ENCODE results near the gene MLXIP. TPM values are rescaled to one million over a fixed set of nuclear protein-coding genes. Genes with fewer than 3 reads are reported as not detected.

The MLXIP gene
- total RNA-seq, 1 donor = 8.3 TPM

DNA sequence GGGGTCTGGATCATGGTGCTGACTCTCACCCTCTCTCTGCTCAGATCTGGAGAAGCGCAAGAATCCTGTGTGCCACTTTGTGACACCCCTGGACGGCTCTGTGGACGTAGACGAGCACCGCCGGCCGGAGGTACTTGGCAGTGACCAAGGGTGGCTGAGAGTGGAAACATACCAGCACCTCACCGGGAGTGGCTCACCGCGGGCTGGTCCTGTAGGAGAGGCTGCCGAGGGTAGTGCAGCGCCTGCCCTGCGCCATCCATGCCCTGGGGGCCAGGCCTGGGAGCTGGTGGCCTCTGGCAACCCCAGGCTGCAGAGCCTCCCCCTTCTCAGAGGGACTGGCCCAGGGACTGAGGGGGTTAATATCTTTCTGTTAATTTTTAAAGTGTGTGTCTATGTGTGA is 49.3 kb downstream of the MLXIP start:
- H3K4me3 ChIP-seq (ENCODE audit: low read depth, low read length) = no peak overlapping the region
- DNase-seq (ENCODE audit: low read depth) = no peak
- TF ChIP-seq, protein P1, sequence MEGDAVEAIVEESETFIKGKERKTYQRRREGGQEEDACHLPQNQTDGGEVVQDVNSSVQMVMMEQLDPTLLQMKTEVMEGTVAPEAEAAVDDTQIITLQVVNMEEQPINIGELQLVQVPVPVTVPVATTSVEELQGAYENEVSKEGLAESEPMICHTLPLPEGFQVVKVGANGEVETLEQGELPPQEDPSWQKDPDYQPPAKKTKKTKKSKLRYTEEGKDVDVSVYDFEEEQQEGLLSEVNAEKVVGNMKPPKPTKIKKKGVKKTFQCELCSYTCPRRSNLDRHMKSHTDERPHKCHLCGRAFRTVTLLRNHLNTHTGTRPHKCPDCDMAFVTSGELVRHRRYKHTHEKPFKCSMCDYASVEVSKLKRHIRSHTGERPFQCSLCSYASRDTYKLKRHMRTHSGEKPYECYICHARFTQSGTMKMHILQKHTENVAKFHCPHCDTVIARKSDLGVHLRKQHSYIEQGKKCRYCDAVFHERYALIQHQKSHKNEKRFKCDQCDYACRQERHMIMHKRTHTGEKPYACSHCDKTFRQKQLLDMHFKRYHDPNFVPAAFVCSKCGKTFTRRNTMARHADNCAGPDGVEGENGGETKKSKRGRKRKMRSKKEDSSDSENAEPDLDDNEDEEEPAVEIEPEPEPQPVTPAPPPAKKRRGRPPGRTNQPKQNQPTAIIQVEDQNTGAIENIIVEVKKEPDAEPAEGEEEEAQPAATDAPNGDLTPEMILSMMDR (IDR thresholded peaks at IDR 0.05; ENCODE audit: insufficient read depth, low read length) = no peak

DNA sequence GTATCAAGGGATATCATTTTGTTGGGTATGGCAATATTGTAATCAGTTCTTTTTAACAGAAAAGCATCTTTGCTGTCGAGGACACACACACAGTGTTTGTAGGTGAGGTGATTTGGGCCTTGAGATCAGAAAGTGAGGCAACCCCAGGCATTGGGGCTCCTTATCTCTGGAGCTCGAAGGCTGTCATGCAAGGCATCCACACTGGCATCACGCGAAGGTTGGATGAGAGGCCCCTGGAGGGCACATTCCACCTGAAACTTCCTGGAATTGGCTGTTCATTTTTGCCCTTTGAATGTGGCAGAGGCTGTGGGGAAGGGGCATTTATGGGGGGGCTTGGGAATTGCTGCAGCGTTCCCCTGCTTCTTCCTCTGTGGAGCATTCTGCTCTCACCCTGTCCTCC is 49.9 kb downstream of the MLXIP start:
- no peak for DNase-seq (ENCODE audit: low read depth)
- H3K4me3 ChIP-seq (ENCODE audit: low read depth, low read length) = no peak overlapping the region

DNA sequence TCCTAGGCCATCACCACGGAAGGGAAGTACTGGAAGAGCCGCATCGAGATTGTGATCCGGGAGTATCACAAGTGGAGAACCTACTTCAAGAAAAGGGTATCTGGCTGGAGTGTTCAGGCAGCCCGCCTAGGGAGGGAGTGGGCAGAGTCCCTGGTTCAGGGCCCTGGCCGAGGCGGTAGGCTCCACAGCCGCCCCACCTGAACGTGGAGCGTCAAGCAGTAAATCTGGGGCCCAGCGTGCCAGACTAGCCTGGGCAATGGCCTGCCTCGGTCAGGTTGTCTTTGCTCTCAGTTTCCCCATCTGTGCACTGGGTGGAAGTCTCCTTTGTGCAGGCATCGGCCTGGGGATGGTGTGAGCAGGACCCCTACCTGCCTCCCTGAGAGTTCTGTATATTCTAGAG is 50.6 kb downstream of the MLXIP start:
- TF ChIP-seq, protein P1 (IDR thresholded peaks at IDR 0.05; ENCODE audit: insufficient read depth, low read length) = no peak
- DNase-seq (ENCODE audit: low read depth) = no peak
- H3K4me3 ChIP-seq (ENCODE audit: low read depth, low read length) = no peak overlapping the region

More for the DNA sequence above, 49.9 kb downstream of the MLXIP start:
- TF ChIP-seq, protein P1 (IDR thresholded peaks at IDR 0.05; ENCODE audit: insufficient read depth, low read length) = no peak

DNA sequence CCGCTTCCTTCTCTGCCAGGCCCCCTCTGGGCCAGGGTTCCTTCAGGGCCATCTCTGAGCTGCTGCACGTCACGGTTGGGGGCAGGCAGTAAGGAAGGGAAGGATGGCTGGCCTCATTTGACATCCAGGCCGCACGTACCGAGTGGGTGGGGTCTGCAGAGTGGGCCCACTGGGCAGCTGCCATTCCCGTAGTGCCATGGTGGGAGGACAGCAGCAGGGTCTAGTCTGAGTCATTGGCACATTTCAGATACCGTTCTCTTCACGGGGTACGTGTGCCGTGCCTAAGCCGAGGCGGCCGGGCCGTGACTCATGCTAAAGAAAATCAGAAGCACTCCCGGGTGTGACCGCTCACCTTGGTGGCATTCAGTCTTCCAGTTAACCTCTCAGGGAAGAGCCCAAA is 51.6 kb downstream of the MLXIP start:
- peak; percentile 31 for DNase-seq (ENCODE audit: low read depth)
- no peak overlapping the region for H3K4me3 ChIP-seq (ENCODE audit: low read depth, low read length)
- TF ChIP-seq, protein P1 (IDR thresholded peaks at IDR 0.05; ENCODE audit: insufficient read depth, low read length) = no peak

DNA sequence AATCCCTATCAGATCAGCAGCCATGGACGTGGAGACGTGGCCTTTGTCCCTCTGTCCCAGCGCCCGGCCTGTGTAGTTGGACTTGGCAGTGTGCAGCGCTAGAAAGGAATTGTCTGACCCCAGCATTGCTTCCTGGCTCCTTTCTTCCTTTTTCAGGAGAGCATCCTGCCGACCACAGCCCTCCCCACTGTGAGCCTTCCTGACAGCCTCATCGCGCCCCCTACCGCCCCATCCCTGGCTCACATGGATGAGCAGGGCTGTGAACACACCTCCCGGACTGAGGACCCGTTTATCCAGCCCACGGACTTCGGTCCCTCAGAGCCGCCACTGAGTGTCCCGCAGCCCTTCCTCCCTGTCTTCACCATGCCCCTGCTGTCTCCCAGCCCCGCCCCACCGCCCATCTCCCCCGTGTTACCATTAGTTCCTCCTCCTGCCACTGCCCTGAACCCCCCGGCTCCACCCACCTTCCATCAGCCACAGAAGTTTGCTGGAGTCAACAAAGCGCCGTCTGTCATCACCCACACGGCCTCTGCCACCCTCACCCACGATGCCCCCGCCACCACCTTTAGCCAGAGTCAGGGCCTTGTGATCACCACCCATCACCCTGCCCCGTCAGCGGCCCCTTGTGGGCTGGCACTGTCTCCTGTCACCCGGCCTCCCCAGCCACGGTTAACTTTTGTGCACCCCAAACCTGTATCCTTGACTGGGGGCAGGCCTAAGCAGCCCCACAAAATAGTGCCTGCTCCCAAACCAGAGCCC is 54.8 kb downstream of the MLXIP start:
- no peak overlapping the region for H3K4me3 ChIP-seq (ENCODE audit: low read depth, low read length)
- DNase-seq (ENCODE audit: low read depth) = no peak
- TF ChIP-seq, protein P1 (IDR thresholded peaks at IDR 0.05; ENCODE audit: insufficient read depth, low read length) = no peak

DNA sequence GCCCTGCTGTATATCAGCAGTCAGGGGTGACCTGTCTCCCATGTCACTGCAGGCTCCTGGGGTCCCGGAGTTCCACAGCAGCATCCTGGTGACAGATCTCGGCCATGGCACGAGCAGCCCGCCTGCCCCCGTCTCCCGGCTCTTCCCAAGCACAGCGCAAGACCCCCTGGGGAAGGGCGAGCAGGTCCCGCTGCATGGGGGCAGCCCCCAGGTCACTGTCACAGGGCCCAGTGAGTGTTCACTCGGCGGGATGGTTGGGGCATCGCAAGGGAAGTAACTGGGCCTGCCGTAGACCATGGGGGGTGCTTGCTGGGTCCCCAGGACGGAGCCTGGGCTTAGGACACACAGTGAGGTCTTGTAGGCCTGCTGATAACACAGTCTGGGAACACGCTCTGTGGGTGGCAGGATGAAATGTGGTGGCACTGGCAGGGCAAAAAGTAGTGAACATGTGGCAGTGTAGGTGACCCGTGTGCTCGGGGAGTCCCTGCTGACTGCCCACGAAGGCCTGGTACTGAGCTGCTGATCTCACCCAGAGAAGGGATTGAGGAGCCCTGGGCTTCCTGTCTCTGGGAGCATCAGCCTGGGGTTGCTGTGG is 57.0 kb downstream of the MLXIP start:
- no peak overlapping the region for H3K4me3 ChIP-seq (ENCODE audit: low read depth, low read length)
- TF ChIP-seq, protein P1 (IDR thresholded peaks at IDR 0.05; ENCODE audit: insufficient read depth, low read length) = no peak
- DNase-seq (ENCODE audit: low read depth) = no peak
